ENCODE measurements around the gene OR4D10. TPM values are rescaled to one million over a fixed set of nuclear protein-coding genes. Genes with fewer than 3 reads are reported as not detected.

Gene OR4D10
- total RNA-seq, result not detected

- no peak within 1 kb of the TSS for H3K27ac ChIP-seq
- no peaks in the 10 kb centered on the region for H3K36me3 ChIP-seq
- H3K9me3 ChIP-seq, result no peaks in the 10 kb centered on the region
- H3K4me1 ChIP-seq, result no peaks in the 10 kb centered on the region
- DNase-seq (ENCODE audit: low spot score in 2 of 2), result no peak
- H3K4me3 ChIP-seq, result no peak within 1 kb of the TSS
- TF ChIP-seq, protein P1, sequence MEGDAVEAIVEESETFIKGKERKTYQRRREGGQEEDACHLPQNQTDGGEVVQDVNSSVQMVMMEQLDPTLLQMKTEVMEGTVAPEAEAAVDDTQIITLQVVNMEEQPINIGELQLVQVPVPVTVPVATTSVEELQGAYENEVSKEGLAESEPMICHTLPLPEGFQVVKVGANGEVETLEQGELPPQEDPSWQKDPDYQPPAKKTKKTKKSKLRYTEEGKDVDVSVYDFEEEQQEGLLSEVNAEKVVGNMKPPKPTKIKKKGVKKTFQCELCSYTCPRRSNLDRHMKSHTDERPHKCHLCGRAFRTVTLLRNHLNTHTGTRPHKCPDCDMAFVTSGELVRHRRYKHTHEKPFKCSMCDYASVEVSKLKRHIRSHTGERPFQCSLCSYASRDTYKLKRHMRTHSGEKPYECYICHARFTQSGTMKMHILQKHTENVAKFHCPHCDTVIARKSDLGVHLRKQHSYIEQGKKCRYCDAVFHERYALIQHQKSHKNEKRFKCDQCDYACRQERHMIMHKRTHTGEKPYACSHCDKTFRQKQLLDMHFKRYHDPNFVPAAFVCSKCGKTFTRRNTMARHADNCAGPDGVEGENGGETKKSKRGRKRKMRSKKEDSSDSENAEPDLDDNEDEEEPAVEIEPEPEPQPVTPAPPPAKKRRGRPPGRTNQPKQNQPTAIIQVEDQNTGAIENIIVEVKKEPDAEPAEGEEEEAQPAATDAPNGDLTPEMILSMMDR (IDR thresholded peaks at IDR 0.05), result no peak
- no peak for TF ChIP-seq POLR2A (IDR thresholded peaks at IDR 0.05)
- no peak for TF ChIP-seq EP300 (IDR thresholded peaks at IDR 0.05)
- no peaks in the 10 kb centered on the region for H3K27me3 ChIP-seq
Observed at GRCh38 chr11:59473015-59473414, at the start of gene OR4D10. Gene OR4D10, plus strand, starts transcription at chr11:59473315. Its CDS starts 4,115 bp downstream, at chr11:59477430.

DNA sequence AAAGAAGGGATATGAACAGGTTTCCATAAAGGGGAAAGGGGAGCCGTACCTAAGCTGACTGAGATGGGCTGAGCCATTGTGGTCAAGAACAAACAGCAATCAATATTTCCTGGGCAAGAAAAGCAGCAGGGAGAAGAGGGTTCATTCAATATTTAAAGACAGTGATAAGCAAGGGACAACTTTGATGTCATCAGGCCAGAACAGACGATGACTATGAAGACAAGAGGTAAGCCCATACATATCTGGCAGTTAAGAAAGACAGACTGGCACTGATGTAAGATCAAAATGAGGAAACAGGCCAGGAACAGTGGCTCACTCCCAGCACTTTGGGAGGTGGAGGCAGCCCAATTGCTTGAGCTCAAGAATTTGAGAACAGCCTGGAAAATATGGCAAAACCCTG, 49.3 kb upstream of the OR4D10 start:
- H3K4me1 ChIP-seq, result no peaks in the 10 kb centered on the region
- DNase-seq (ENCODE audit: low spot score in 2 of 2), result no peak
- WGBS, 2 donors, result 79 to 85% methylated on average over 2 of the region's 2 CpGs
- no peak overlapping the region for H3K4me3 ChIP-seq
- TF ChIP-seq, protein P1 (IDR thresholded peaks at IDR 0.05), result no peak
- TF ChIP-seq EP300 (IDR thresholded peaks at IDR 0.05) (no peak), POLR2A (IDR thresholded peaks at IDR 0.05) (no peak)
- H3K36me3 ChIP-seq, result no peaks in the 10 kb centered on the region
- H3K27me3 ChIP-seq, result no peaks in the 10 kb centered on the region
- no peaks in the 10 kb centered on the region for H3K9me3 ChIP-seq
- no peak overlapping the region for H3K27ac ChIP-seq

- 79% methylated on average over 4 of the region's 4 CpGs for WGBS, 2 donors
- H3K36me3 ChIP-seq, result no peaks in the 10 kb centered on the region
- no peaks in the 10 kb centered on the region for H3K4me1 ChIP-seq
- no peak overlapping the region for H3K4me3 ChIP-seq
- H3K27ac ChIP-seq, result no peak overlapping the region
- no peaks in the 10 kb centered on the region for H3K9me3 ChIP-seq
- TF ChIP-seq EP300 (IDR thresholded peaks at IDR 0.05), result no peak
- TF ChIP-seq POLR2A (IDR thresholded peaks at IDR 0.05), result no peak
- TF ChIP-seq, protein P1 (IDR thresholded peaks at IDR 0.05), result no peak
- no peaks in the 10 kb centered on the region for H3K27me3 ChIP-seq
- no peak for DNase-seq (ENCODE audit: low spot score in 2 of 2)
Observed at GRCh38 chr11:59425131-59425530, 48.0 kb upstream of the OR4D10 start.

DNA sequence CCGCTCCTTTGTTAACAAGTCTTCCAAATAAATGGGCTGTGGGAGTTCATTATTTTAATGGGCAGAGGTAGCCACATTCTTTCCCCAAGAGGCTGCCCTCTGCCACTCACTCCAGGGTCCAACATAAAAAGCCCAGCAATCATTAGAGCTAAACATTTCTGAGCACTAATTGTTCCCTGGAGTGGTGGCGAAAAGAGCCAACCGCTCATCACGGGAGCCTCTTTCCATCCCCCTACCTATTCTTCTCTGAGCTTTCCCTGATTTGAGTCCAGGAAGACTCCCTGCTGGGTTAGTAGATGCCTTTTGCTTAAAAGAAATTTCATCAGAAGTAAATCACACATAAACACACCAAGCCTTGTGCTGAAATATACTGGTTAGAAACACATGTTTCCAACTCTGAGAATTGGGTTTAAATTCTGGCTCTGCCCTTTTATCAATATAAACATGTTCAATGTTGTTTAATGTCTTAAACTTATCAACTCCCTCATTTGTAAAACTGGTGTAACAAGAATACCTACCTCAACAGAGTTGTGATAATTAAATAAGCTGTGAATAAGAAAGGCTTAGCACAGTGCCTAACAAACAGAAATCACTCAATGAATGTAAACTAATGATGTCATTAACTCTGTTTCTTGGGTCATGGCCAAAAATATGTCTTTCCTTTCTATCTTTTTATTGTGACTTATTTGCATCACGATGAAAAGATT, 46.6 kb upstream of the OR4D10 start, which contains the start of gene OR5A2:
OR5A2 (minus strand) TSS at position 53 of the 707 bp plus-strand sequence. CDS start 3,460 bp downstream, outside the sequence.
- Histone ChIP-seq H3K27ac (no peak within 1 kb of the TSS), H3K4me3 (no peak within 1 kb of the TSS), H3K4me1 (no peaks in the 10 kb centered on the region), H3K36me3 (no peaks in the 10 kb centered on the region), H3K27me3 (no peaks in the 10 kb centered on the region), H3K9me3 (no peaks in the 10 kb centered on the region)
- TF ChIP-seq, protein P1 (IDR thresholded peaks at IDR 0.05), result no peak
- TF ChIP-seq EP300 (IDR thresholded peaks at IDR 0.05) (no peak), POLR2A (IDR thresholded peaks at IDR 0.05) (no peak)
- WGBS, 2 donors, result 42 to 43% methylated on average over 5 of the region's 5 CpGs
- DNase-seq (ENCODE audit: low spot score in 2 of 2), result no peak

DNA sequence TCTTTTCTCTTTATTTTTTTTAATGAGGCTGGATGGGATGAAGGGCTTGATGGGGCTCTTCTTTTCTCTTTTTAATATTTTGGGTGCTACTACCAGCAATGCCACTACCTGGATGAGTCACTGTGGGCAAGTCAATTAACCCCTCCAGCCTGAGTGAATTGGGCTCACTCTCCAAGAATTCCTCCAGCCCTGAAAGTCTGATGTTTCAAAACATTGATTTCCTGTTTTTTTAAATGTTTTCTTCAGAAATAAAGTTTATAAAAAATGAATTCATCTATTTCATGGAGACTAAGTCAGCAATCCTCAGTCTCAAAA, 46.1 kb upstream of the OR4D10 start:
- Histone ChIP-seq H3K27me3 (no peaks in the 10 kb centered on the region), H3K9me3 (no peaks in the 10 kb centered on the region), H3K4me1 (no peaks in the 10 kb centered on the region), H3K4me3 (no peak overlapping the region), H3K36me3 (no peaks in the 10 kb centered on the region), H3K27ac (no peak overlapping the region)
- no peak for TF ChIP-seq POLR2A (IDR thresholded peaks at IDR 0.05)
- DNase-seq (ENCODE audit: low spot score in 2 of 2), result no peak
